Mucosa of rectum (tissue), 2 donors: Measurements from ENCODE around the gene TEKT5.

Experiments
- H3K27ac ChIP-seq, 2 donors: one replicate each; pipeline ENCODE4 v1.7.0; 2013; ENCODE audit warnings: inconsistent platforms in 2 of 2, low read depth in 2 of 2, low read length in 2 of 2
- H3K27me3 ChIP-seq, 2 donors: one replicate each; pipeline ENCODE4 v1.7.0; 2013; ENCODE audit warnings: low read length in 2 of 2; ENCODE audit not compliant: control insufficient read depth in 2 of 2, insufficient read depth in 2 of 2
- H3K36me3 ChIP-seq, 2 donors: one replicate each; pipeline ENCODE4 v1.7.0; 2013; ENCODE audit warnings: low read length in 2 of 2; ENCODE audit not compliant: control insufficient read depth in 2 of 2, insufficient read depth in 2 of 2
- H3K4me1 ChIP-seq, 2 donors: one replicate each; pipeline ENCODE4 v1.7.0; 2013; ENCODE audit warnings: low read length in 2 of 2, mild to moderate bottlenecking in 1 of 2; ENCODE audit not compliant: control insufficient read depth in 2 of 2, insufficient read depth in 2 of 2
- H3K4me3 ChIP-seq, 2 donors: one replicate each; pipeline ENCODE4 v1.7.0; 2013; ENCODE audit warnings: low read length in 2 of 2
- H3K9ac ChIP-seq, 2 donors: one replicate each; pipeline ENCODE4 v1.7.0; 2013; ENCODE audit warnings: low read length in 2 of 2, low read depth in 1 of 2, mild to moderate bottlenecking in 1 of 2
- H3K9me3 ChIP-seq, 2 donors: one replicate each; pipeline ENCODE4 v1.7.0; 2013; ENCODE audit warnings: low read length in 2 of 2; ENCODE audit not compliant: control insufficient read depth in 2 of 2
- donor health status: healthy.
- donor health status: Normal muscosa, but diverticular disease.

Gene TEKT5

DNA sequence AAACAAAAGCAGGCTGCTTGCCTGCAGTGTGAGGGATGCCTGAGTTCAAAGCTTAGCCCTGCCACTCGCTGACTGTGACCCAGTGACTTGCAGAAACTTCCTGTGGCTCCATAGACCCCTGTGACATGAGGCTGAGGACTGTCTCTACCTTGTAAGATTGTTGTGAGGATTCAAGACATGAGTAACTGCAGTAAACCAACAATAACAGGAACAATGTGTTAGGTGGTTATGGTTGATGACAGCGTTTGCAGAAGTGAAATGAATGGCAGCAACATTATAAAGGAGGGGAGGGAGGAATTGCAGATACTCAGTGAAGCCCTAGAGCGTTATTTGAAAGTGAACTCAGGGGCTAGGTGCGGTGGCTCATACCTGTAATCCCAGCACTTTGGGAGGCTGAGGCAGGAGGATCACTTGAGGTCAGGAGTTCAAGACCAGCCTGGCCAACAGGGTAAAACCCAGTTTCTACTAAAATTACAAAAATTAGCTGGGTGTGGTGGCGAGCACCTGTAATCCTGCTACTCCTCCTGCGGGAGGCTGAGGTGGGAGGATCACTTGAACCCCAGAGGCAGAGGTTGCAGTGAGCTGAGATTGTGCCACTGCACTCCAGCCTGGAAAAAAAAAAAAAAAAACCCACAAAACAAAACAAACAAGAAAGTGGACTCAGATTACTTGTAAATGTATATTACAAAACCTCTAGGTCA, 80.8 kb downstream of the TEKT5 start:
- Histone ChIP-seq H3K27me3 (no peaks in the 10 kb centered on the region), H3K9ac (no peak overlapping the region), H3K27ac (no peak overlapping the region), H3K4me3 (no peak overlapping the region), H3K4me1 (peaks cover 18 to 29% of the 10 kb centered on the region in 2 donors), H3K9me3 (no peaks in the 10 kb centered on the region), H3K36me3 (no peaks in the 10 kb centered on the region)

DNA sequence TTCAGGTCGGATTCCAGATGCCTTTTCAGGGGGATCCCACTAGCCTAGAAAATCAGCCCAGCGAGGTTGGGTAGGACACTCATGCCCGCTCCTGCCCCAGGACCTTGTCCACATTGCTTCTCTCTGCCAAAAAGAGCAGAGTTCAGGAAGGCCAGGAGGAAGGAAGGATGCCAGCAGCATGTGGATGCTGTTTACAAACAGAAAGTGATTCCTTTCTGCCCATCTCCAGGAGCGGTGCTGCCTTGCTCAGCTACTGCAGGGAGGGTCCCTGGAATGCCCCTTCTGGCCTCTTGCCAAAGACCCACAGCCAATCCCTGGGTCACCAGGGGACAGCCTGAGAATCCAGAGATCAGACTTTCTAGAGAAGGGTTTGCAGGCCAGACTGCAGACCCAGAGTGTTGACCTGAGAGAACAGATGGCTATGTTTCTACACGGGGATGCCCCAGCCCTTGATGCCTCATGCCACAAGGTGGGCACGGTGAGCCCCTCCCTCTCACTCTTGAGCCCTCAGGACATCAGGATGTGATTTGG, 82.0 kb downstream of the TEKT5 start:
- H3K27ac ChIP-seq = no peak overlapping the region
- H3K36me3 ChIP-seq = no peaks in the 10 kb centered on the region
- peaks cover 11 to 22% of the 10 kb centered on the region in 2 donors for H3K4me1 ChIP-seq
- no peaks in the 10 kb centered on the region for H3K9me3 ChIP-seq
- no peaks in the 10 kb centered on the region for H3K27me3 ChIP-seq
- H3K4me3 ChIP-seq = no peak overlapping the region
- H3K9ac ChIP-seq = no peak overlapping the region

DNA sequence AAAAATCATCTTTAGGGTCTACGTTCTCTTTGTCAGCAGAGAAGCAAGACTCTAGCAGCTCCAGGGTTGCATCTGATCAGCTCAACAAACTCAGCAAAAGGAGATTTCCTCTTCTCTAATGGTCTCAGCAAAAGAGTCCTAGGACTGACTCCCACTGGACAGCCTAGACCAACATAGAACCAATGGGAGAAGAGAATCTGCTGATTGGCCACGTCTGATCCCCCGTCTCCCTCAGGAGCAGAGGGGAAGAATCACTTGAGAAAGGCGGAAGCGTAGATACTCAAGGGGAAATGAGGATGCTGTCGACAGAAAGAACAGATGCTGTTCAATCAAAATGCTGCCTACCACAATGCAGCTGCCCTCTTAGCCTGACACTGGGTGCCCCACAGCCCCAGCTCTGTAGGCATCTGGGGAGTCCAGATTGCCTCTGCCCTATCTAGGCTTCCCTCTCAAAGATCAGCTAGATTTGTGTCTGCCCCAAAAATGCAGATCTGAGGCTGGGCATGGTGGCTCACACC, 82.8 kb downstream of the TEKT5 start:
- Histone ChIP-seq H3K9me3 (no peaks in the 10 kb centered on the region), H3K36me3 (no peaks in the 10 kb centered on the region), H3K4me1 (peaks cover 6 to 14% of the 10 kb centered on the region in 2 donors), H3K4me3 (no peak overlapping the region), H3K9ac (no peak overlapping the region), H3K27ac (no peak overlapping the region), H3K27me3 (no peaks in the 10 kb centered on the region)

DNA sequence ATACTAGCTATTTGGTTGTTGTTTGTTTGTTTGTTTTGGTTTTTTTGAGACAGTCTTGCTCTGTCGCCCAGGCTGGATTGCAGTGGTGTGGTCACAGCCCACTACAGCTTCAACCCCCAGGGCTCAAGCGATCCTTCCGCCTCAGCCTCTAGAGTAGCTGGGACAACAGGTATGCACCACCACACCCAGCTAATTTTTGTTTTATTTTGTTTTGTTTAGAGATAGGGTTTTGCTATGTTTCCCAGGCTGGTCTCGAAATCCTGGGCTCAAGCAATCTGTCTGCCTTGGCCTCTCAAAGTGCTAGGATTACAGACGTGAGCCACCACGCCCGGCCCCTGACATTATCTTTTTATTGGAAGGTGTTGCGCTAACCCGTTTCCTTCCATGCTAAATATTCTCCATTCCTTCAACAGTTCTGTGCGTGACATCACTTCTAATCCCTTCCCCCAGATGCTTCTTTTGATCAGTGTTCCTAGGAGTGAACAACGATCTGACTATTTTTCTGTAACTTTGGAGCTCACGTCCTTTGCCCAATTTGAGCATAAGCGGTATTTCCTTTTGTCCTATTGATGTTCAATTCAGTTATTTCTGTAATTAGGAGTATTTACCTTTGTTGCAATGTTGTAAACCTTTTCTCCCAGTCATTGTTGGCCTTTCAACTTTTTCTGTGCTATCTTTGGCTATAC, 84.1 kb downstream of the TEKT5 start:
- Histone ChIP-seq H3K4me3 (no peak overlapping the region), H3K9ac (no peak overlapping the region), H3K36me3 (no peaks in the 10 kb centered on the region), H3K4me1 (peaks cover 6 to 10% of the 10 kb centered on the region in 2 donors), H3K9me3 (no peaks in the 10 kb centered on the region), H3K27ac (peak overlapping the region; percentile 19 to 63), H3K27me3 (no peaks in the 10 kb centered on the region)

DNA sequence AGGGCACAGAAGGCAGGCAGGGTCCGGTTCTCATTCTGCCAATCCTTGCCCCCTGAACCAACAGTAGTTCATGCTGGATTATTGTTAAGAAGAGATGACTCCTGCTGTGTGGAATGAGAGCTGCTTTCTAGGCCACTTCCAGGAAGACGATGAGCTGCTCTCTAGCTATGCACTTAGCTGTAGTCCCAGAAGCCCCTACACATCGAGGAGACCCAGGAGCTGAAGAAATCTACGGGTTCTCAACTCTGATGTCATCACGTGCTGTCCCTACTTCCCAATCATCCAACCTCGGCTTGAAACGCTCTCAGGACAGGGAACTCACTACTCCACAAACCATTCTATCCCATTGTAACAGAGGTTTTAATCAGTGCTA, 85.3 kb downstream of the TEKT5 start:
- Histone ChIP-seq H3K36me3 (no peaks in the 10 kb centered on the region), H3K9me3 (no peaks in the 10 kb centered on the region), H3K4me3 (no peak overlapping the region), H3K27ac (no peak overlapping the region), H3K27me3 (no peaks in the 10 kb centered on the region), H3K4me1 (peaks cover 6 to 10% of the 10 kb centered on the region in 2 donors), H3K9ac (no peak overlapping the region)

DNA sequence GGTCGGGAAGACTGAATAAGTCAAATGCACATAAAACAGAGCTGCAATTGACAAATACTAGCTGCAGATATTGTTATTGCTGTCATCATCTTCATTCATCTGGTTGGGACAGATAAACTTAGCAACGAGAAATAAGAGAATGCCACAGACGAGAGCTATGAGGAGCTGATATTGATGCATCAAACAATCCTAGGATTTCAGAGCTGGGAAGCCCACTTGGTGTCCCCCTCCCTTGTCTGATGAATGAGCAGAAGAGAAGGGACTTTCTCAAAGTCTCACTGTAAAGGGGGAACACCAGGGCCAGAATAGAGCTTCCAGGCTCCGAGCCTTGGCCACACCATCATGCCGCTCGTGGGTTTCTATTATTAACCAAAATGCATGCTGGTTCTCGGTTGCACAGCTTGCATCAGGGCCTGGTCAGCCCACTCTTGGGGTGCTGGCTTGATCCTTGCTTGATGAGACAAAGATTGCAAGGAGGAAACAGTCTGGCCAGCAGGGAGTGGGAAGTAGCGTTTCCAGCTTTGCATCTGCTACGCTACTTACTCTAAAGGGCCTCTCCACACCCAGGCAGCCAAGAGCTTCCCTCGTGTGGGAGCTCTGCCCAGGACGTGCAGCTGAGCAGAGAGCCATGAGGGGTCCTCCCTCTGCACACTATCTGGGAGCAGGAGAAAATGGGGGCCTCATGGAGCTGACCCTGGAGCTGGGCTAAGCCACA, 85.9 kb downstream of the TEKT5 start:
- Histone ChIP-seq H3K9ac (no peak overlapping the region), H3K36me3 (no peaks in the 10 kb centered on the region), H3K4me1 (peaks cover 6 to 10% of the 10 kb centered on the region in 2 donors), H3K27me3 (no peaks in the 10 kb centered on the region), H3K9me3 (no peaks in the 10 kb centered on the region), H3K27ac (no peak overlapping the region), H3K4me3 (no peak overlapping the region)

DNA sequence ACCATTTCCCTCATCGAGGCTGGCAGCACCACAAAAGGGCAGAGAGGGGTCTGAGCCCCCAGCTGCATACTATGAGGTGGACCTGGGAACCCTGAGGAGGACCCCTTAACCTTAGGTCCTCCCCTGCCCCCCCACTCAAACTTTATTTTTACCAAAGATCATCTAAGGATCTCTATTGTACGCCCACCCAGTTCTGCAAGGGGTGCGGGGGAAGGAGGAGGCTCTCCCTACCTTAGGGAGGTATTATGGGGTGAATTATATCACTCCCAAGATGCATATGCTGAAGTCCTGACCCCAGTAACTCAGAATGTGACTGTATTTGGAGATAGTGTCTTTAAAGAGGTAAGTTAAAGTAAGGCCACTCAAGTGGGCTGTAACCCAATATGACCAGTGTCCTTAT, 87.6 kb downstream of the TEKT5 start:
- Histone ChIP-seq H3K27me3 (no peaks in the 10 kb centered on the region), H3K27ac (no peak overlapping the region), H3K4me3 (no peak overlapping the region), H3K9ac (no peak overlapping the region), H3K36me3 (no peaks in the 10 kb centered on the region), H3K4me1 (peaks cover 6 to 10% of the 10 kb centered on the region in 2 donors), H3K9me3 (no peaks in the 10 kb centered on the region)

DNA sequence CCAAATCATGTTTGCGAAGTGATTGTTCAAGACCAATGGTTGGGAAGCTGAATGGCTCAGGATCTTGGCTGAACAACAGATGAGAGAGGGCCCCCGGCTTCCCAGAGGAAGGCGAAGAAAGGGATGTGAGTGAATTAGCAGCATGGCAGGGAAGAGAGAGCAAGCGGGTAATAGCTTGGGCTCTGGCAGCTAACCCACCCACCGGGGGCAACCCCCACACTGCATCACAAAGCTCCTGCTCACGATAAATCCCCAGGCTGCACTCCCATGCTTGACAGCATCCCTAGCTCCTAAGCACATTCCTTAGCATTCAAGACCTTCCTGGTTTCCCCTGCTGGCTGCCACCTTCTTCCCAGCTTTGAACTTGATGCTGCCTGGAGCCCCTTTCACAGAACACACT, 88.1 kb downstream of the TEKT5 start:
- no peak overlapping the region for H3K9ac ChIP-seq
- peaks cover 6 to 14% of the 10 kb centered on the region in 2 donors for H3K4me1 ChIP-seq
- H3K36me3 ChIP-seq = no peaks in the 10 kb centered on the region
- H3K4me3 ChIP-seq = no peak overlapping the region
- no peaks in the 10 kb centered on the region for H3K27me3 ChIP-seq
- H3K27ac ChIP-seq = no peak overlapping the region
- H3K9me3 ChIP-seq = no peaks in the 10 kb centered on the region

DNA sequence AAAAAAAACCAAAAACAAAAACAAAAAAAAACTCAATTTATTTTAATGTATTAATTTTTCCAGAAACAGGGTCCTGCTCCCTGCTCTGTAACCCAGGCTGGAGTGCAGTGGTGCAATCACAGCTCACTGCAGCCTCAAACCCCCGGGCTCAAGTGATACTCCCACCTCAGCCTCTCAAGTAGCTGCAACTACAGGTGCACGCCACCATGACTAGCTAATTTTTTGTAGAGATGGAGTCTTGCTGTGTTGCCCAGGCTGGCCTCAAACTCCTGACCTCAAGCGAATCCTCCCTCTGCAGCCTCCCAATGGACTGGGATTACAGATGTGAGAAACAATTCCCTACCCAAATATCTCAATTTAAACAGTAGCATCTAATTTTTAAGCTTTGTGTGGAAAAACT, 89.1 kb downstream of the TEKT5 start:
- H3K4me3 ChIP-seq = no peak overlapping the region
- no peak overlapping the region for H3K9ac ChIP-seq
- H3K27me3 ChIP-seq = no peaks in the 10 kb centered on the region
- peaks cover 14 to 16% of the 10 kb centered on the region in 2 donors for H3K4me1 ChIP-seq
- no peaks in the 10 kb centered on the region for H3K36me3 ChIP-seq
- no peak overlapping the region for H3K27ac ChIP-seq
- H3K9me3 ChIP-seq = no peaks in the 10 kb centered on the region
